ENCODE measurements around the gene YAF2. TPM values are rescaled to one million over a fixed set of nuclear protein-coding genes. Genes with fewer than 3 reads are reported as not detected.

Gene YAF2
- total and polyA plus RNA-seq, 2 donors (not counting 1 experiment from before 2014, with no cell fraction given): 11.6 to 41.9 TPM

- Histone ChIP-seq H3K9me3 (ENCODE audit: control extremely low read depth in 1 of 3, control insufficient read depth in 2 of 3, insufficient read depth in 1 of 3, low read length in 2 of 3) (no peaks in the 10 kb centered on the region), H3K4me3 (ENCODE audit: control extremely low read depth in 1 of 5, extremely low read depth in 1 of 5, insufficient read depth in 1 of 5, low read depth in 2 of 5, low read length in 4 of 5) (no peak overlapping the region), H3K4me1 (ENCODE audit: control insufficient read depth in 2 of 2, insufficient read depth in 2 of 2, low read length in 2 of 2) (peaks cover 9 to 16% of the 10 kb centered on the region in 2 donors), H3K27me3 (replicated peaks in 1 of 4; ENCODE audit: control extremely low read depth in 1 of 4, control insufficient read depth in 3 of 4, insufficient read depth in 4 of 4, low read length in 3 of 4) (no peaks in the 10 kb centered on the region), H3K27ac (ENCODE audit: low read length in 2 of 2) (no peak overlapping the region), H4K20me1 (ENCODE audit: control insufficient read depth, insufficient read depth, low read length, poor library complexity, severe bottlenecking) (peaks cover 2% of the 10 kb centered on the region), H2AFZ (ENCODE audit: insufficient read depth, low read depth, low read length, poor library complexity, severe bottlenecking) (no peak overlapping the region), H3K9ac (ENCODE audit: low read length) (no peak overlapping the region), H3K79me2 (ENCODE audit: control insufficient read depth, insufficient read depth, low read length) (peaks cover 77% of the 10 kb centered on the region), H3K36me3 (replicated peaks in 1 of 2; ENCODE audit: control extremely low read depth in 1 of 2, control insufficient read depth in 1 of 2, extremely low read depth in 1 of 2, insufficient read depth in 2 of 2, low read length in 1 of 2) (peaks cover 0 to 6% of the 10 kb centered on the region in 2 experiments), H3K4me2 (replicated peaks; ENCODE audit: low read depth, low read length, poor library complexity, severe bottlenecking) (no peak overlapping the region)
- intact Hi-C loops (cut with micrococcal nuclease): no loop called here
- peaks cover 5% of the 10 kb centered on the region for H3K9me3 Mint-ChIP-seq (ENCODE audit: insufficient read depth)
- no peak overlapping the region for H3K4me3 Mint-ChIP-seq
- TF ChIP-seq EZH2 (IDR thresholded peaks at IDR 0.05; ENCODE audit: borderline replicate concordance, insufficient read depth, low read depth, low read length, poor library complexity, severe bottlenecking): no peak
- no peak for TF ChIP-seq CTCF (IDR thresholded peaks at IDR 0.05)
- peaks cover 27% of the 10 kb centered on the region for H3K4me1 Mint-ChIP-seq
- ChIA-PET CTCF (interaction anchor here (0.7 kb wide), 1 partner anchor 32 kb away, joined by 3 read pairs; no protein-coding TSS in a partner anchor), POLR2A (no interaction called here)
- no peaks in the 10 kb centered on the region for H3K27me3 Mint-ChIP-seq
- no peak for DNase-seq
- no peak for ATAC-seq (ENCODE audit: low read depth)
- H3K27ac Mint-ChIP-seq: no peak overlapping the region
Observed at GRCh38 chr12:42173961-42174521, 64.0 kb downstream of the YAF2 start.

- Histone ChIP-seq H3K9ac (ENCODE audit: low read length) (no peak overlapping the region), H2AFZ (ENCODE audit: insufficient read depth, low read depth, low read length, poor library complexity, severe bottlenecking) (no peak overlapping the region), H3K4me1 (ENCODE audit: control insufficient read depth in 2 of 2, insufficient read depth in 2 of 2, low read length in 2 of 2) (peaks cover 9 to 18% of the 10 kb centered on the region in 2 donors), H3K79me2 (ENCODE audit: control insufficient read depth, insufficient read depth, low read length) (peaks cover 76% of the 10 kb centered on the region), H3K27ac (ENCODE audit: low read length in 2 of 2) (no peak overlapping the region), H3K36me3 (replicated peaks in 1 of 2; ENCODE audit: control extremely low read depth in 1 of 2, control insufficient read depth in 1 of 2, extremely low read depth in 1 of 2, insufficient read depth in 2 of 2, low read length in 1 of 2) (peaks cover 0 to 6% of the 10 kb centered on the region in 2 experiments), H4K20me1 (ENCODE audit: control insufficient read depth, insufficient read depth, low read length, poor library complexity, severe bottlenecking) (peaks cover 4% of the 10 kb centered on the region), H3K27me3 (replicated peaks in 1 of 4; ENCODE audit: control extremely low read depth in 1 of 4, control insufficient read depth in 3 of 4, insufficient read depth in 4 of 4, low read length in 3 of 4) (no peaks in the 10 kb centered on the region), H3K9me3 (ENCODE audit: control extremely low read depth in 1 of 3, control insufficient read depth in 2 of 3, insufficient read depth in 1 of 3, low read length in 2 of 3) (no peaks in the 10 kb centered on the region), H3K4me2 (replicated peaks; ENCODE audit: low read depth, low read length, poor library complexity, severe bottlenecking) (peak overlapping the region; percentile 31), H3K4me3 (ENCODE audit: control extremely low read depth in 1 of 5, extremely low read depth in 1 of 5, insufficient read depth in 1 of 5, low read depth in 2 of 5, low read length in 4 of 5) (no peak overlapping the region)
- no peak overlapping the region for H3K4me3 Mint-ChIP-seq
- ATAC-seq (ENCODE audit: low read depth) (peak; percentile 24), DNase-seq (no peak)
- ChIA-PET POLR2A (no interaction called here), CTCF (no interaction called here)
- peaks cover 5% of the 10 kb centered on the region for H3K9me3 Mint-ChIP-seq (ENCODE audit: insufficient read depth)
- peaks cover 28% of the 10 kb centered on the region for H3K4me1 Mint-ChIP-seq
- intact Hi-C loops (cut with micrococcal nuclease): no loop called here
- no peak for TF ChIP-seq CTCF (IDR thresholded peaks at IDR 0.05)
- TF ChIP-seq EZH2 (IDR thresholded peaks at IDR 0.05; ENCODE audit: borderline replicate concordance, insufficient read depth, low read depth, low read length, poor library complexity, severe bottlenecking): no peak
- no peaks in the 10 kb centered on the region for H3K27me3 Mint-ChIP-seq
- no peak overlapping the region for H3K27ac Mint-ChIP-seq
- WGBS (ENCODE audit: insufficient coverage): no CpG with 5 or more reads among the region's 4 CpGs
Observed at GRCh38 chr12:42172441-42173210, 65.4 kb downstream of the YAF2 start.
